Endodermal cell (in vitro differentiated cells): ENCODE measurements around the gene GPM6B. TPM values are rescaled to one million over a fixed set of nuclear protein-coding genes. Genes with fewer than 3 reads are reported as not detected.

ENCODE experiments used
- DNase-seq: peaks from one replicate; pipeline ENCODE4 v3.0.0-alpha.2; 2017
- H3K27ac ChIP-seq: 2 replicates; pipeline ENCODE4 v1.5.1; 2013; ENCODE audit warnings: mild to moderate bottlenecking, low read depth, low read length, moderate library complexity
- H3K27me3 ChIP-seq: 2 replicates; pipeline ENCODE4 v1.6.1; 2013; ENCODE audit warnings: mild to moderate bottlenecking, low read length, moderate library complexity; ENCODE audit not compliant: insufficient read depth, control insufficient read depth, poor library complexity, severe bottlenecking
- H3K36me3 ChIP-seq: 2 replicates; pipeline ENCODE4 v1.7.0; 2013; ENCODE audit warnings: mild to moderate bottlenecking, low read length, moderate library complexity; ENCODE audit not compliant: control insufficient read depth, insufficient read depth
- H3K4me1 ChIP-seq: one replicate; pipeline ENCODE4 v1.7.0; 2013; ENCODE audit warnings: low read length; ENCODE audit not compliant: control insufficient read depth, insufficient read depth
- H3K4me3 ChIP-seq: 2 replicates; pipeline ENCODE4 v1.5.1; 2013; ENCODE audit warnings: mild to moderate bottlenecking, low read length, moderate library complexity
- H3K9ac ChIP-seq: 2 replicates; pipeline ENCODE4 v1.6.1; 2013; ENCODE audit warnings: mild to moderate bottlenecking, low read length, moderate library complexity; ENCODE audit not compliant: poor library complexity, severe bottlenecking; ENCODE audit errors: extremely low read depth
- H3K9me3 ChIP-seq: 2 replicates; pipeline ENCODE4 v1.6.1; 2013; ENCODE audit warnings: mild to moderate bottlenecking, low read length, moderate library complexity; ENCODE audit not compliant: control insufficient read depth
- H3K27ac Mint-ChIP-seq: 2 replicates; pipeline ENCODE4 v1.8.0; 2020; ENCODE audit warnings: mixed read lengths
- H3K27me3 Mint-ChIP-seq: 2 replicates; pipeline ENCODE4 v1.8.0; 2021; ENCODE audit warnings: mild to moderate bottlenecking, mixed read lengths; ENCODE audit not compliant: insufficient read depth
- H3K36me3 Mint-ChIP-seq: 2 replicates; pipeline ENCODE4 v1.8.0; 2020; ENCODE audit warnings: low read depth, mixed read lengths
- H3K4me1 Mint-ChIP-seq: 2 replicates; pipeline ENCODE4 v1.8.0; 2020; ENCODE audit warnings: mixed read lengths
- H3K4me3 Mint-ChIP-seq: 2 replicates; pipeline ENCODE4 v1.8.0; 2020; ENCODE audit warnings: mild to moderate bottlenecking, moderate library complexity, mixed read lengths
- H3K9me3 Mint-ChIP-seq: 2 replicates; pipeline ENCODE4 v1.8.0; 2020; ENCODE audit warnings: mild to moderate bottlenecking, mixed read lengths
- WGBS, 2 experiments: methylation state at CpG; one replicate each; pipeline versions ENCODE4 v1.1.5 to v1.1.7; 2013; ENCODE audit warnings: missing lambda C conversion rate in 2 of 2, mixed read lengths in 1 of 2; ENCODE audit not compliant: insufficient coverage in 1 of 2, insufficient read length in 1 of 2; 5-methylcytosine and 5-hydroxymethylcytosine counted together
- total RNA-seq, 2 donors: library from RNA; stranded (reverse); fragmentation: NEBNext Ultra II Directional in 1 of 2; extraction: Animal tissue kit (Norgen Biotek cat#: 25700) in 1 of 2; gene quantifications; 2 replicates in 1 of 2; 3 replicates in 1 of 2; pipeline ENCODE4 v1.2.1, GENCODE V29; 2021
- TF ChIP-seq, protein P1 (sequence below): fragments of 200-600 bp; sonication (generic); conservative IDR thresholded peaks from 2 replicates; pipeline ENCODE4 v1.5.0; 2021; ENCODE audit warnings: antibody characterized with exemption, mild to moderate bottlenecking

The GPM6B gene
- total RNA-seq, 2 donors from 2014 or later, result 26.2 to 61.1 TPM

DNA sequence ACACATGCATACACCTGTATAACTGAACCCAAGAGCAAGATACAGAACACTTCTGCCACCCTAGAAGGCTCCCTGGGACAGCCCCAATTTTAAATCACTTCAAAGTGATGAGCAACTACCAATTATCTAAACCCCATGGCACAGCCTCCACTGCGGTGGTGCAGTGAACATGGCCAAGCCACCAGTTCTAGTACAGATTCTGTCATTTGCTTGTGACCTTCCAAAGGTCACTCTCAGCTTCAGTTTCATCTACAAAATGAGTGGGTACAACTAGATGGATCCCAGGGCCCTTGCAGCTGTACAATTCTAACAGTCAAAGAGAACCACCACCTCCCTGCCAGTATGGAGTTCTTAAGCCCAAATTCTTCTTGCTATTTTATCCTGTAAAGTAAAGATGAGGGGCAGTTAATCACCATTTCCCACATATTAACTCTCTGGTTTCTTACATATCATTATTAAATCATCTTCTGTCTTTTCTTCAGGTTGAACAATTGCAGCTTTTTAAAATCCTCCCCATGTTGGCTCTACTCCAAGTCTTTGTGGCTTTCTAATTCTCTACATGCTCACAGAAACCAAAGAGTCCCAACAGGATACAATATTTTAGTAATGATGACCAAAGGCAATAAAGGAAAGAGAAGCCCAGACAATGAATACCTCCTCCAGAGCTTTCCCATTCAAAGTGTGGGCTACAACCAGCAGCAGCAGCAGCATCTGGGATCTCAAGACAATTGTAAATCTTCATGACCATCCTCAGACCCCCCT lies 39.0 kb upstream of the GPM6B start:
- Mint-ChIP-seq H3K9me3 (peaks cover 43% of the 10 kb centered on the region), H3K36me3 (peaks cover 3% of the 10 kb centered on the region), H3K4me3 (no peak overlapping the region), H3K27ac (no peak overlapping the region), H3K27me3 (peaks cover 11% of the 10 kb centered on the region), H3K4me1 (peaks cover 14% of the 10 kb centered on the region)
- H3K4me3 ChIP-seq, result no peak overlapping the region
- WGBS, 2 experiments, result 95% methylated on average over 1 of the region's 1 CpG; no CpG with 5 or more reads in 1 of the 2 experiments
- DNase-seq, result no peak
- no peaks in the 10 kb centered on the region for H3K36me3 ChIP-seq
- peaks cover 7% of the 10 kb centered on the region for H3K27me3 ChIP-seq
- no peak overlapping the region for H3K9ac ChIP-seq
- TF ChIP-seq, protein P1, sequence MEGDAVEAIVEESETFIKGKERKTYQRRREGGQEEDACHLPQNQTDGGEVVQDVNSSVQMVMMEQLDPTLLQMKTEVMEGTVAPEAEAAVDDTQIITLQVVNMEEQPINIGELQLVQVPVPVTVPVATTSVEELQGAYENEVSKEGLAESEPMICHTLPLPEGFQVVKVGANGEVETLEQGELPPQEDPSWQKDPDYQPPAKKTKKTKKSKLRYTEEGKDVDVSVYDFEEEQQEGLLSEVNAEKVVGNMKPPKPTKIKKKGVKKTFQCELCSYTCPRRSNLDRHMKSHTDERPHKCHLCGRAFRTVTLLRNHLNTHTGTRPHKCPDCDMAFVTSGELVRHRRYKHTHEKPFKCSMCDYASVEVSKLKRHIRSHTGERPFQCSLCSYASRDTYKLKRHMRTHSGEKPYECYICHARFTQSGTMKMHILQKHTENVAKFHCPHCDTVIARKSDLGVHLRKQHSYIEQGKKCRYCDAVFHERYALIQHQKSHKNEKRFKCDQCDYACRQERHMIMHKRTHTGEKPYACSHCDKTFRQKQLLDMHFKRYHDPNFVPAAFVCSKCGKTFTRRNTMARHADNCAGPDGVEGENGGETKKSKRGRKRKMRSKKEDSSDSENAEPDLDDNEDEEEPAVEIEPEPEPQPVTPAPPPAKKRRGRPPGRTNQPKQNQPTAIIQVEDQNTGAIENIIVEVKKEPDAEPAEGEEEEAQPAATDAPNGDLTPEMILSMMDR, result no peak
- H3K27ac ChIP-seq, result peak overlapping the region; percentile 60
- H3K9me3 ChIP-seq, result no peaks in the 10 kb centered on the region
- no peaks in the 10 kb centered on the region for H3K4me1 ChIP-seq

DNA sequence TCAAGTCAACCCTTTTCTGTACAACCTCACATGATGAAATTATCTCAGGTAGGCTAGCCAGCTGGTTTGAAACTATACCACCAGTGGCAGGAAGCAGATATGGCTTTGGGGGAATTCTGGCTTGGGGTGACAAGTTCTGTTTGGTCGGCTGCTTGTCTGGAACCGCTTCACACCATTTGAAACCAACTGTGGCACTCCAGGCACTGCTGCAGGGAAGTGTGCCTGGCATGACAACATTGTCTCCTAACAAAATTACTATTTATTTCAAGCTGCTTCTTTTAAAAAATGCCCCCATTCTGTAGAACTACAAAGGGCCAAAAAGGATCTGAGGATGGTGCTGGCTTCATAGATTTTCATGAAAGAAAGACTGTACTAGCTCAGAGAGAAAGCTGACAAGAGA lies 37.1 kb upstream of the GPM6B start:
- Histone ChIP-seq H3K9me3 (no peaks in the 10 kb centered on the region), H3K4me1 (no peaks in the 10 kb centered on the region), H3K9ac (no peak overlapping the region), H3K27me3 (peaks cover 7% of the 10 kb centered on the region), H3K27ac (no peak overlapping the region), H3K36me3 (no peaks in the 10 kb centered on the region), H3K4me3 (no peak overlapping the region)
- WGBS, 2 experiments, result 92% methylated on average over 2 of the region's 2 CpGs; no CpG with 5 or more reads in 1 of the 2 experiments
- no peak overlapping the region for H3K27ac Mint-ChIP-seq
- H3K36me3 Mint-ChIP-seq, result peaks cover 4% of the 10 kb centered on the region
- peaks cover 49% of the 10 kb centered on the region for H3K9me3 Mint-ChIP-seq
- TF ChIP-seq, protein P1, result no peak
- H3K4me3 Mint-ChIP-seq, result no peak overlapping the region
- H3K4me1 Mint-ChIP-seq, result peaks cover 14% of the 10 kb centered on the region
- no peak for DNase-seq
- peaks cover 11% of the 10 kb centered on the region for H3K27me3 Mint-ChIP-seq

DNA sequence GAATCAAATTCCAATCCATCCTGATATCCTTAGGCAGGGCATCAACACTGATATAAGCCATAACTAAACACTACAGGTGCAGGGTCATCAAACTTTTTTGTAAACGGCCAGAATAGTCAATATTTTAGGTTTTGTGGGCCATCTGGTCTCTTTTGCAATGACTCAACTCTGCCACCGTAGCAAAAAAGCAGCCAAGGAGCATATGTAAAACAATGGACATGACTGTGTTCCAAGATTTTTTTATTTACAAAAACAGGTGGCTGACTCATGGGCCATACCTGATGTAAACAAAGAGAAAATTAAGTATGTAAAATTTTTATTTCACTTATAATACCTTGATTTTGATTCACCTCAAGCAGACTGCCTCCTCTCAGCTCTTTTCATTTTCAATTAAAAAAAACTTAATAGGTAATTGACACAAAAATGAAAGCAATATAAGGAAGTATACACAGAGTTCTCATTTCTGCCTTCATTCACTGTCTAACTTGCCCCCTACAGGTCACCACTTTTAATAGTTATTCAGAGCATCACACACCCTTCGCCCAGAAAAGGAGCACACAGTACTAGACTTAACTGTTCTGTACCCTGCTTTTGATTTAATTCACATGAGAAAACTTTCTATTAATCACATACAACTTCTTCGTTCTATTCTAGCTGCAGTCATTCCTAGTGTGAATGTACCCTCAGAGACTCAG lies 35.3 kb upstream of the GPM6B start:
- Mint-ChIP-seq H3K27me3 (peaks cover 8% of the 10 kb centered on the region), H3K4me1 (peaks cover 8% of the 10 kb centered on the region), H3K9me3 (peaks cover 52% of the 10 kb centered on the region), H3K27ac (no peak overlapping the region), H3K36me3 (peaks cover 4% of the 10 kb centered on the region), H3K4me3 (no peak overlapping the region)
- Histone ChIP-seq H3K27ac (no peak overlapping the region), H3K36me3 (no peaks in the 10 kb centered on the region), H3K9ac (no peak overlapping the region), H3K9me3 (no peaks in the 10 kb centered on the region), H3K4me1 (no peaks in the 10 kb centered on the region), H3K4me3 (no peak overlapping the region), H3K27me3 (peaks cover 7% of the 10 kb centered on the region)
- 80 to 87% methylated on average over 1 to 4 of the region's 4 CpGs for WGBS, 2 experiments
- TF ChIP-seq, protein P1, result peak; percentile 31
- DNase-seq, result no peak
